Measurements from ENCODE around the gene LRFN2. TPM values are rescaled to one million over a fixed set of nuclear protein-coding genes. Genes with fewer than 3 reads are reported as not detected.
A peak's percentile ranks its signal among the peaks of the same experiment; 100 is the strongest.

Gene LRFN2
- polyA plus RNA-seq, 3 donors = 1.1 to 1.4 (median 1.3) TPM

GRCh38 chr6:40588070-40588384 is 863 bp upstream of the LRFN2 start:
- no peak for DNase-seq

GRCh38 chr6:40586369-40587201 is 579 bp downstream of the LRFN2 start:
- no peak for DNase-seq

GRCh38 chr6:40585651-40586269 is 1.4 kb downstream of the LRFN2 start:
- DNase-seq = peak; percentile 21

- no peak for DNase-seq
Observed at GRCh38 chr6:40585223-40585622, 1.9 kb downstream of the LRFN2 start.

GRCh38 chr6:40584741-40585140 is 2.4 kb downstream of the LRFN2 start:
- DNase-seq = no peak

- no peak for DNase-seq
Observed at GRCh38 chr6:40583709-40584108, 3.5 kb downstream of the LRFN2 start.

- no peak for DNase-seq
Observed at GRCh38 chr6:40582892-40583291, 4.3 kb downstream of the LRFN2 start.

GRCh38 chr6:40579101-40579500 is 8.1 kb downstream of the LRFN2 start:
- no peak for DNase-seq

- DNase-seq = no peak
Observed at GRCh38 chr6:40577672-40578071, 9.5 kb downstream of the LRFN2 start.

GRCh38 chr6:40573221-40573620 is 13.9 kb downstream of the LRFN2 start:
- no peak for DNase-seq

GRCh38 chr6:40569162-40569910 is 17.8 kb downstream of the LRFN2 start:
- no peak for DNase-seq

- DNase-seq = no peak
Observed at GRCh38 chr6:40568062-40568708, 19.0 kb downstream of the LRFN2 start.

- DNase-seq = no peak
Observed at GRCh38 chr6:40563111-40563510, 24.1 kb downstream of the LRFN2 start.

- no peak for DNase-seq
Observed at GRCh38 chr6:40559056-40559455, 28.1 kb downstream of the LRFN2 start.

- DNase-seq = no peak
Observed at GRCh38 chr6:40558102-40558501, 29.1 kb downstream of the LRFN2 start.

GRCh38 chr6:40556881-40557280 is 30.3 kb downstream of the LRFN2 start:
- no peak for DNase-seq

GRCh38 chr6:40556023-40556422 is 31.1 kb downstream of the LRFN2 start:
- DNase-seq = no peak

- DNase-seq = no peak
Observed at GRCh38 chr6:40555092-40555491, 32.1 kb downstream of the LRFN2 start.

GRCh38 chr6:40552941-40553340 is 34.2 kb downstream of the LRFN2 start:
- peak; percentile 19 for DNase-seq

- DNase-seq = peak; percentile 36
Observed at GRCh38 chr6:40551966-40552505, 35.1 kb downstream of the LRFN2 start.

- DNase-seq = peak; percentile 15
Observed at GRCh38 chr6:40550202-40551101, 36.7 kb downstream of the LRFN2 start.
